ENCODE data around the gene PEPD.

- TF ChIP-seq POLR2A (IDR thresholded peaks at IDR 0.05; ENCODE audit: low read length) (no peak), GATA1 (IDR thresholded peaks at IDR 0.05; ENCODE audit: low read depth, low read length) (no peak)
Observed at GRCh38 chr19:33339016-33339984, 182.3 kb downstream of the PEPD start.

Data from erythroblast (primary cell).